CD4-positive, alpha-beta T cell treated with Interleukin-2 at 100 ng/mL for 4 hours (primary cell): Measurements from ENCODE around the gene GOLT1A.

Experiments
- DNase-seq: peaks from one replicate; pipeline ENCODE4 v3.0.0-alpha.2; 2020; ENCODE audit warnings: low spot score

GOLT1A gene, protein sequence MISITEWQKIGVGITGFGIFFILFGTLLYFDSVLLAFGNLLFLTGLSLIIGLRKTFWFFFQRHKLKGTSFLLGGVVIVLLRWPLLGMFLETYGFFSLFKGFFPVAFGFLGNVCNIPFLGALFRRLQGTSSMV

DNA sequence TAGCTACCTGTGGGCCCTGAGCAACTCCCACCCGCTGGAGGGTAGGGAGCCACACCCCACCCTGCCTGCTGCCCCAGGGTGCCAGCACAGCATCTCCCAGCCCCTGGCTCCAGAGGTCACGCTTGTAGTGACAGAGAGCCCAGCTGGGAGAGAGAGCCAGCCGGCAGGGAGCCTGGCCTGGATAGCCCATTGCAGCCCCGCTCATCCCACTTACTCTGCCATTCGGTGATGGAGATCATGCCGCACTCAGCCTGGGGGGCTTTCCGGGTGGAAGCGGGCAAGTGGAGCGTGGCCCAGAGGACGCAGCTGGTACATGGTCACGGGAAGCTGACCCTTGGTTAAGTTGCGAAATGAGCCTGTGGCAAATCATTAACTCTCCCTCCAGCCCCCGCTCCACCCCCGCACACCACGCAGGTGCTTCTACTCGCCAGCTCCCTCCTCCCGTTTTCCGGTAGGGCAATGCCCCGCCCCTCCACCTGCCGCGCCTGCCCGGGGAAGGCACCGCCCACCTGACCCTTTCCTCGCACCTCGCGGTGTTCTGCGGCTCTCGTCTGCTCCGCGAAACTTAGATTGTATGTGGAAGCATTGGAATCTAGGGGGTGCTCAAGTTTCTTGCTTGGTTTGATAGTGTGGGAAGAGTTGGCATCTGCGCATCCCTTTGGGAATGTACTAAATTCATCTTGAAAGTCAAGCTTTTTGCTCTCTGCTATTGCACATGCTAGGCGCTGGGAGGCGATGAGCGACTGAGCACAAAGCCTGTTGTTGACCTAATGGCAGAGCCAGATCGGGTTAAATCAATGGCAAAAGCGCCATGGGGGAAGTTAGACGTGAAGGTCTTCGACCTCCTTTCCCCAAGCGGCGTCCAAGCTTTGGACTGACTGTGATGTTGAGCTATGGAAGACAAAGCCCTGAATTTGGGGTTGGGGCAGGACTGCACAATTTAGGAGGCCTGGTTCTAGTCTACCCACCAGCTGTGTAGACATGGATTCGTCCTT is at the start of gene GOLT1A:
Gene GOLT1A (minus strand): TSS at position 321 of the 995 bp plus-strand sequence. CDS start 82 bp downstream, at position 239.
- DNase-seq = peak; percentile 7

DNA sequence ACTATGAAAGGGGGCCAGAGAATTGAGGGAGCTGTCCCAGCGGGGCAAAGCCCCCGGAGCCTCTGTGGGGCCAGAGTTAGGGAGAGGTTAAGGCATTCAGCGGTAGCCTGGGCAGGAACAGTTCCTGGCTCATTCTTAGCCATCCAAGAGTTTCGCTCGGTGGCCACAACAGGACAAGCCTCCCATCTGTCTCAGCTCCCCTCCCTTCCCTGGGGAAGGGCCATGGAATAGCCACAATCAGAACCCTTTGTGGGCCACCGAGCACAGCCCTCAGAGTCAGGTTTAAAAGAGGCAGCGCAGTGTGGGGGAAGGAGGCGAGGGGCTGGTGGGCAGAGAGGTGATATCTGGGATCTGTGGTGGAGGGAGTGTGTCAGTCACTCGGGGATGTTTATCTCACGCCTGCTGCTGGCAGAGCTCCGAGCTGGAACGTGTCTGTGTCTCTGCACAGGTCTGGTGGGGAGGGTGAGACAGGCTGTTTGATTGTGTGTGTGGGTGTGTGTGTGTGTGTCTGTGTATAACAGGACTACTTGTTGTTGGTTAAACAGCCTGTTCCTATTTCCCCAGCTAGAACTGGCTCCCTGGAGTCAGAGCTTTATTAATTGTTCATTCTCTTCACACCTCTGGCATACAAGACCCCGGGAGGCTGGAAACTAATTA is 49.6 kb upstream of the GOLT1A start:
- DNase-seq = no peak

DNA sequence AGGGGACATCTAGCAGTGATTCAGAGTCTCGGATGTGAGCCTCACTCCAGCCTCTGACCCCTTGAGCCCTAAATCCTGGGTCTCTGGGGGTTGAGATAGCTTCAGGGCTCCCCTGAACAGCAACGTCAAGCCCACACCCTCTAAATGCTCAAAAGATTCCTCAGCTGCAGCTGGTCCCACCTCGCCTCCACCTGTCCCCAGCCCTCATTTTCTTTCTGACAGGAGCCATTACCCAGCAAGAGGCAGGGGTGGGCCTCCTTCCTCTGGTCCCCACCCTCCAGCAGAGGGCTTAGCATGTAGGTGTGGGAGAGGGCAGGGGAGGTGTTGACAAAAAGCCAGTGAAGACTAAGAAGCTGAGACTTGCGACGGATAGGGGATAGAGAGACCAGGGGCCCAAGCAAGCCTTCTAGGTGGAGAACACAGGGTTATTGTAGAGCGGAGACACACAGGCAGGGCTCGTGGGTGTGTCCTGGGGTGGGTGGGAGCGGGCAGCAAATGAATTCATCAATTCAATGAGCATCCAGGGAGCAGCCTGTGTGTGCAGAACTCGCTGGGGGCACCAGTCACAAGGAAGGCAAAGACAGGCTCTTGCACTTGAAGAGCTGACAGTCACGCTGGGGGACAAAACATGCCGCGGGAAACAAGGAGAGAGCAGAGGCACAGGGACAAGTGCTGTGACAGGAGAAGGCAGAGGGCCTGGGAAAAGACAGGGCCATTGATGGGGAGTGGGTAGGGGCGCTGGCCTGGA is 48.9 kb upstream of the GOLT1A start:
- DNase-seq = no peak

DNA sequence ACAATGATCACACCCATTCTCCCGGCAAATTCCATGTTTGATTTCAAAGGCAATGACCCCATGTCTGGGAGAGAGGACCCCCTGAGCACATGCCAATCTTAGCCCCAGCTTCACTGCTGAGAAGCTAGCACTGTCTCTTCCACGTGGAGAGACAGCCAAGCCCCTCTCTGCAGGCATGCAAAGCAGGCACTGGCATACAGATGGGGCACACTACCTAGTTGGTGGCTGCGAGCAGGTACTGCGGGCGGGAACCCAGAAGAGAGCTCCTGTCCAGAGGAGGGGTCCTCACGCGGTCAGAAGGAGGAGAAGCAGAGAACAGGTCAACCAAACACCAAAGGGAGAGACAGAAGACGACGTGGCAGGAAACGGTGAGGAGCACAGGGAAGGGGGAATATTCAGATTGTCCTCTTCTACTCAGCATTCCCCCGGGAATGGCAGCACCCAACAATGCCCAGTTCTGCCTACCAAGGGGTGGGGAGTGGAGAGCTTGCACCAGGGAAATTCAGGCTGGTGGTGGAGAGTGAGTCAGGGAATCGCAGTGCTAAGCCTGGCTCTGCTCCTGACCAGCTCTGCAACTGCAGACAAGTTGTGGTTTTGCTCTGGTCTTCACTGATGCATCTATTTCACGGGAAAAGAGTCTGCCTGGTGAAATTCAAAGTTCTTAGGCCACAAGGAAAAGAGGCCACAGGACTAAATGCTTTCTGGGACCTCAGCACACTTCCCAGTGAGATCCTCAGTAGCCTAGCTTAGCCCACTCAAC is 48.1 kb upstream of the GOLT1A start:
- no peak for DNase-seq

DNA sequence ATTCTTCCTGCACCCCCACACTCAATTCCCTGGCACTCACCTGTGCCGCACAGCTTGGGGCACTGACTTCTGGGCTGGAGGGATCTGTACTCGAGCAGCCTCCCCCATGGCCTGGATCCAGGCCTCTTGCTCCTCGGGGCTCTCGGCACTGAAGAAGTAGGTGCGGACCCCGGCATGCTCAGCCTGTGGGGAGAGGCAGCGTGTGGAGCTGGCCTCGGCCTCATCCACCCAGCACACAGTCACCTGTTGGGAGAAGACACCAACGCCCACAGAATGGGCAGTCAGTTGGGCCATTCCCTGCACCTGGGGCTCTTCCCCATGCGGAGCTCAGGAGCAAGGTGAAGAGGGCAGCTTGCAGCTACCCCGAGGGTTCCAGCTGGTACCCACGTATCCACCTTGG is 47.5 kb upstream of the GOLT1A start:
- DNase-seq = no peak

DNA sequence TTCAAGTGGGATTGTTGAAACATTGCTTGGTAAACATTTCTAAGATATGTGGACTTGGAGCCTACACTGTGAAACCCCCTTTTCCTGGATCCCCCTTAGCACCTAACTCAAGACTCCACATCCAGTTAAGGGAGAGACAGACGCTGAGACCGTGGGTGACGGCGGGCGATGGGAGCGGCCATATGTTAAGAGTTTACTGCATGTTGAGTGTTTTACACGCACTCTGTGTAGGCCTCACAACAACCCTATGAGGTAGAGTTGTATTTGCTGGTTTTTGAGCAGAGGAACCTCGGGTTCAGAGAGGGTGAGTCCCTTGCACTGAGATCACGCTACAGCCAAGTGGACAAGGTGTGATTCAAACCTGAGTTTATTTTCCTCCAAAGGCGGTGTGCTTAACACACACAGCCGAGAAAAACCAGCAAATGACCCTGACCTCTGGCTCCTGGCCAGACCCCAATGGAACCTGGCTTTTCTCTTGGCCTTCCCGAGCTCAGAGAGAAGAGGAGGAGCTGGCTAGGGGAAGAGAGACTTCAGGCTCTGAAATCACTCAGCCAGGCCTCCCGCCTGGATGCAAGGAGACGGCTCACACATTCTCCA is 46.9 kb upstream of the GOLT1A start:
- DNase-seq = no peak

DNA sequence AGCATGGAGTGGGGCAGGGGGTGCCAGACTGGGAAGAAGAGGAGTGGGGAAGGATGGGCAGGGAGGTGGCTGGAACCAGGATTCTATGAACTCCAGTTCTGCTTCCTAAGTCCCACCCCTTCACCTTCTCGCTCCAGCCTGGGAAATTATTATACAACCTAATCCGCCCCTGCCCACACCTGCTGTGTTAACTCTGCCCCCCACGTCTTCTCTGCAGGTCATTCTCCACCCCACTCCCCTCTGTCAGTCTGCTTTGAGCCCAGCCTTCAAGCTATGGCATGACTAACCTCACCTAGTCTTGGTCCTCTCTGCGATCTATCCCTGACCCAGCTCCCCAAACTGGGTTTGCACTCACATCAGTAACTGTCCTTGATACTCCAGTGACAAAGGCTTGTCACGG is 46.0 kb upstream of the GOLT1A start:
- no peak for DNase-seq

DNA sequence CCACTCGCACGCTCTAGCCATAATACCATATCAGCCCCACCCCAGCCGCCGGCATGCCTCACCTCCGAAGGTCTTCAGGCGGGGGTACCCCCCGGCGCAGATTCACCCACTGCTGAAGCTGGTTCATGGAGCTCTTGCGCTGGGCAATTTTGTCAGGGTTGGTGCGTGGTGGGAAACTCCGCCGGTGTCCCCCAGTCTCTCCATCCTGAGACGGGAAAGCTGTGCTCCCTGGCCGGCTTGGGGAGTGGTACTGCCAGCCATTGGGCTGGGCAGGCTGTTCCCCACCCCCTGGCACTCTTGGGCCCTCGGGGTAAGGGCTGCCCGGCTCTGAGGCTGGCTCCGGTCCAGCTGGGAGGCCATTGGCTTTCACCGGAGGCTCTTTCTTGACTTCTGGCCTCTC is 45.4 kb upstream of the GOLT1A start:
- DNase-seq = no peak

DNA sequence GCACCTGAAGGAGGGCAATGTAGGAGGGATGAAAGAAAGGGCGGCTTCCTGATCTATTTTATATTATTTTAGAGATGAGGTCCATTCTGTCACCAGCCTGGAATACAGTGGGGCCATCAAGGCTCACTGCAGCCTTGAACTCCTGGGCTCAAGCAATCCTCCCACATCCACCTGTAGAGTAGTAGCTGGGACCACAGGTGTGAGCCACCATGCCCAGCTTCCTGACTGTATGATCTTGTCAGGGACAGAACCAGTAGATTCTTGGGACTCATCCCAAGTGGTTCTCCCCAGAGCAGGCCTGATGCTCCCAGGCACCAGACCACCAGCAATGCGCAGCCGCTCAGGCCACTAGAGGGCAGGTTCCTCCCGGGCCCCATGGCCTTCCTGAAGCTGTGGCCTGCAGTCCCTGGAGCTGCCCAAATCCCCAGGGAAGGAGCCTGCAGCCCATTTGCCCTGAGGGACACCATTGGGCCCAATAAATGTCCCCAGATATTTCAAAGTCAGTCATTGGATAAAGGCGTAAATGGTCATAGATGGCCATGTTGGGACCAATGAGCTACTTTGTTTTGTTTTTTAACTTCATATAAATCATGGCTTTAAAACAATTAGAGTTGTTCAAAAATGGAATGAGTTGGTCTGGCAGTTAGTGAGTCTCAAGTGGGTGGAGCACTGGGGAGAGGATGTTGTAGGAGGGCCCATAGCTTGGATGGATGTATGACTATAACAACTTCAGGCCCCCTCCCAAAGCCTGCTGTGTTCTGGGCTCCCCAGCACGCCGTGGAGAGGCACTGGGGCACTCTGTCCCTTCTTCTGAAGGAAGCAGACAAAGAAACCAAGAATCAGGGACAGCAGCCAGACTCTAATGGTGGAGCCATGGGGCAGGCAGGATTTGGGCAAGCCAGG is 44.7 kb upstream of the GOLT1A start:
- DNase-seq = peak; percentile 3

DNA sequence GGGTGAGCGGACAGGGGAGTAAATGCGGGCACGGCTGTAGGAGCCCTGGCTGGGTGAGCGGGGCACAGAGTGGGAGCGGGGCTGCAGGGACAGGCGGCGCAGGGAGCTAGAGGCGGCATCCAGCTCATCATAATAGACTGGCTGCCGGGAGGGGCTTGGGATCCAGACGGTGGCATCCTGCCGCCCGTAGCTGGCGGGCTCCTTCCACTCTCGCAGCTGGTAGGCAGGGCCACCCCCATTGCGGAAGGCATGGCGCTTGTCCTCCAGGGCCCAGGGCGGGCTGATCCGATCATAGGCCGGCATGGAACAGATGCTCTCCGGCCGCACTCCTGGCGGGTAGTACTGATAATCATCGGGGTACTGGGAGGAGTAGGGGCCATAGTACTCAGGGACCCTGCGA is 43.7 kb upstream of the GOLT1A start:
- DNase-seq = no peak

DNA sequence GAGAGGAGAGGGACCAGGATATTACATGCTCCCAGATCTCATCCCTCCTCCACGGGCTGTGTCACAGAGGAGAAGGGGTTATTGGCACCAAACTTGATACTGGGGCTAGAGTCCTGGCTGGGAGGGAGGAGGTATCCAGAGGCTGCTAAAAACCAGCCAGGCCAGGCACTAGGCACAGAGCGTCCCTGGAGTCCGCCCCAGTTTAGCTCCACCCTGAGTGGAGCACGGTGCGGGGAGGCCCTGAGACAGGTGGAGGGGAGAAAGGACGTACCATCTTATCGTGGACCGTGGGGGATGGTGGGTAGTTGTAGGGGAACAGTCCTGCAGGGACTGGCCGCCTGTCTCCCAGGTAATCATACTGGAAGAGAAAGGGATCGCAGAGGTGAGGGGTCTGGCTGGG is 42.7 kb upstream of the GOLT1A start:
- DNase-seq = no peak

DNA sequence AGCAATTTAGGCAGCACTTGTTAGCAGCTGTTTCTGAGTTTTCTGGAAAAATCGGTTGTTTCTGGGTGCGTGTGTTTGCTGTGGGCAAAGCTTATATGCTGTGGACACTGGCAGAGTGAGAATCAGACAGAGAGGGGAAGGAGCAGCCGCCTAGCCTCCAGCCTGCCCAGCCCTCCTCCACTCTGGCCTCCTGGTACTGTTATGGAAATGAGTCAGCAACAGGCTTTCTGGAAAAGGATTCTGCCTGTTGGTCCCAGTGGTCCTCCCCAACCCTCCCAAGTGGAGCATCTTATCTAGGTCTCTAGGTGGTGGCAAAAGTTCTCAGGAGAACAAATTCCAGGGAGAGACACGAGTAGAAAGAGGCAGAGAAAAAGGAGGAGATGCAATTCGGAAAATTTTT is 42.2 kb upstream of the GOLT1A start:
- DNase-seq = no peak

DNA sequence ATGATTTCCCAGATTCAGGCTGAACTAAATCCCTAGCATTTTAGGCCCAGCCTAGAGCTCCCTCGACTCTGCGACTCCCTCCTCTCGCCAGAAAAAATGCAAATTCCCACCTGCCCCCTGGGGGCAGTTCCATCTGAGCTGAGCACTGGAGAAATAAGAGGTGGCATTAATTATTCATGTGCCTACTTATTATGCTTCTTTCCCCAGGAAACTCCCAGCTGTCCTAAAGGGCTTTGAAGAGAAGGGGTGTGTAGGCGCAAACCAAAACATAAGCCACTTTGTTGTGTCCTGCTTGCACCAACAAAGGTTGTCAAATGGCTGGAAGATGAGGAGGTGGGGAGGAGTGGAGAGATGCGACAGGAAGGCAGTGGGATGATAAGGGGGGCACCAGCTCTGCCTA is 41.4 kb upstream of the GOLT1A start:
- DNase-seq = no peak

DNA sequence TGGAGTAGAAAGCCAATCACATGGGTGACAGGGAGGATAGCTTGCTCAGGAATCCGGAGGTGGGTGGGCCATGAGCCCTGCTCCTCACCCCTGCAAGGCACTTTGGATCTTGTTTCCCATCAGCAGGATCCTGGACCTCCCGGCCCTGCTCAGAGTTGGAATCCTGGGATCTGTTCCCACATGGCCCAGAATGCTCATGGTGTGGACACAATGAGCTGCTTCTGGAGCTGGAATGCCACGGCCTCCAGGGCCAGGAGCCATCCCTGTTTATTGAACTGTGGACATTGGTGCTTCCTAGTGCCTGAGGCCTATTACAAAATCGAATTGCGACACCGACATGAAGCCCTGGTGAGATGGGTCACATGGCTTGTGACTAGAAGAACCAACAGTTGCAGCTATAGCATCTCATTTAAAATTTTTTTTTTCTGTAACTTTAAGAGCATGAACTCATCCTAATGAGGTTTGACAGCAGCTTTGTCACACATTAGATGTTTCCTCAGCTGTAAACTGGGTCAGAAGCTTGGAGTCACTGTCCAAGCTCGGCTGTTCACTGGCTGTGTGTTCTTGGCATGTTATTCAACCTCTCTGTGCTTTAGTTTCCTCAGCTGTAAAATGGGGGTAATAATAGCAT is 40.4 kb upstream of the GOLT1A start:
- no peak for DNase-seq

DNA sequence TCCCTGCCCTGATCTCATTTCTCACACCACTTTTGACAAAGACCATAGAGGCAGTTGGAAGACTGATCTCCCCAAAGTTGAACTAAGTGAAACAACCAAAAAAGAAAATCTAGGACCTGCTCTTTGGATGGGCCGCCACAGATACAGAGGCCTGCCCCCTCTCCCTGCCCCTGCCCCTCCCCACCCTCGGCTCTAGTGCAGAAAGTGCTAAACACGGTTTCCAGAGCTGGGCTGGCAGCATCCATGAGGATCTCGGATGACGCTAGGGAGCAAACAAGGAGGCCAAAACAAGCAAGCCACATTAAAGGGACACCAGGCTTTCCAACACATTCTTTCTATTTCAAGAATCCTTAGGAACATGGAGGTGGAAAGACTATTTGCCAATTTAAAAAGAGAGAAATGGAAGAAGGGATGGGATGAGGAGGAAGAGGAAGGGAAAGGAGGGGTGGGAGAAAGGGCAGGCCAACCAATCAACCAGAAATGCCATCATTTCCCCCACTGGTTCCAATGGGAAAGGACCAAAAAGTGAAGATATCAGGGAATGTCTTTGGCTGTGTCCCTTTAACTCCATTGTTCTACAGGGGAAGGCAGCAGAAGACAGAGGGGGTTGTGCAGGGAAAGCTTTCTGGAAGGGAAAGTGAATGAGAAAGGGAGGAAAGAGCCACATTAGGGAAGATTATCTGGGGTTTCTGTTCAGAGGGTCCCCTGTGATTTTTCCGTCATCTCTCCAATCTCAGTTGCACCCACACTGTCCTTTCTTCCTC is 38.3 kb upstream of the GOLT1A start:
- DNase-seq = no peak

DNA sequence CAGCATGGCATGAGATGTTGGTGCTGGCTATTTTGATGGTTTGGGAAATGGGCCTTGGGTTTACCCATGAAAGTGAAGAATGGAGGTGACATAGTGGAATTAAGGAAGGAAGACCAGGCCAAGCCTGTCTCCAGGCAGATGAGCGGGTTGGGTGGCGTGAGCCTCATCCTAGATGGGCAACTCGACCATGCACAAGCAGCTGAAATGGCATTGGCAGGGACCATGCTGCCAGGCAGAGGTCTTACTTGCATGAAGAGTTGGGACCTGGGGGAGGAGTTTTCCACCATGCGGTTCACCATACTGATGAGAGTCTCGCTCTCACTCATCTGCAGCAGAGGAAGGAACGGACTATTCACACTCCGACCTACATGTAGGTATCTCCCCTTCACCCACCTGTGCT is 37.5 kb upstream of the GOLT1A start:
- DNase-seq = no peak

DNA sequence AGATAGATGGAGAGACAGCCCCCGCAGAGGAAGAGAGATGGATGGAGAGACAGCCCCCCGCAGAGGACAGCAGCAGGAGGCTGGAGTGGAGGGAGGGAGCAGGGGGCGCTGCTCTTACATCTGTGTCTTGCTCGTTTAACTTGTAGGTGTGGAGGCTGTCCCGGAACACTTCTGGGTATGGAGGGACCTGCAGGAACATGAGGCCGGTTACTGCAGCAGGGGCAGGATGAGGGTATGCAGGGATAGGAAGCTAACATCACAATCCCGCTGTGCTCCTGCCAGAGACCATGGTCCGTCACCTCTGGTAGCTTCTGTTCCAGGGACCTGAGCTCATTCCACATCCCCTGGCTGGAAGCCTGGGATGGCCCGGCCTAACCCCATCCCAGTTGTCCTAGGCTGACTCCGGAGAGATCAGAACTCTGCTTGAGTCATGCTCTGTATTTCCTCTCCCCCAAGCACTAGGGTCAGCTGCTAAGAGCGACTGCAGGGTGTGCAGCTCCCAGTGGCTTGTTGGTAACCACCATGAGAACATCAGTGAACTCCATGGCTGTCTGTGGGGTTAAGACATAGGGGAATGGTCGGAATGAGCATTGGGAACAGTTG is 36.7 kb upstream of the GOLT1A start:
- no peak for DNase-seq

DNA sequence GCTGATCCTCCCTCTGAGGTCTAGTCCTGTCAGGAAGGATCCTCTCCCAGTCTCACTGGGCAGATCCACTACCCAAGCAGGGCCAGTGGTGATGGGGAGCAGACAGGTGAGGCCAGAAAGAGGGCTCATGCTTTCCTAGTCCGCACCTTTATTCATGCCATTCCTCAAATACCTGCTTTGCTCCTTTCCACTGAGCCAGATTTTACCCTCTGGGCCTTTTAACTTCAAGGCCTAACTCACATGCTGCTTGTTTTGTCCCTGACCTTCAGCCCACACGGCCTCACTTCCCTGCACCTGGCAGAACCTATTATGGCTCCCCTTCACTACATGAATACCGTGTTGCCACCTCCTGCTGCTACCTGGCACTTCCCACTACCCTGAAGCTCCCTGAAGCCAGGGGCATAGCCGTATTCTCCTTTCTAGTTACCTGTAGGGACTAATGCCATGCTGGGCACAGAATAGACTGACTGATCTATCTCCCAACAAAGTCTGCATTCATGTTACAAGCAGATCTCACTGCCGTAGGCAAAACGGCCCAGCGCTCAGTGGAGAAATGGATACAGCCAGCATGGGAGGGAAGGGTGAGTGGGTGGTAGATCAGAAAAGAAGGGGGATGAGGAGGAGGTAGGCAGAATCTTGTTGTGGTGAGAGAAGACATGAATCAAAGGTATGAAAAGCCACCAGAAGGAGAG is 36.1 kb upstream of the GOLT1A start:
- no peak for DNase-seq
